Neutrophil (primary cell): ENCODE results near the gene SP5.

Experiments
- H3K27ac ChIP-seq: fragments of 200-600 bp; sonication (generic); 2 replicates; pipeline ENCODE4 v1.5.1; 2016; ENCODE audit warnings: mild to moderate bottlenecking, moderate library complexity
- H3K27me3 ChIP-seq: fragments of 200-600 bp; sonication (generic); 2 replicates; pipeline ENCODE4 v1.6.0; 2016; ENCODE audit warnings: mild to moderate bottlenecking
- H3K36me3 ChIP-seq: fragments of 200-600 bp; sonication (generic); 2 replicates; pipeline ENCODE4 v1.5.1; 2017
- H3K4me1 ChIP-seq, 2 experiments: fragments of 200-600 bp in 1 of 2; sonication (generic) in 1 of 2; 1 replicate in 1 of 2; 2 replicates in 1 of 2; pipeline versions ENCODE4 v1.5.1 to v1.6.1; 2013 to 2016; ENCODE audit warnings: low read depth in 1 of 2, low read length in 1 of 2, mild to moderate bottlenecking in 1 of 2, moderate library complexity in 1 of 2; ENCODE audit not compliant: control insufficient read depth in 1 of 2, insufficient read depth in 1 of 2
- H3K4me3 ChIP-seq, 2 experiments: fragments of 200-600 bp in 1 of 2; sonication (generic) in 1 of 2; 1 replicate in 1 of 2; 2 replicates in 1 of 2; pipeline ENCODE4 v1.5.1; 2013 to 2016; ENCODE audit warnings: low read depth in 1 of 2, low read length in 1 of 2, mild to moderate bottlenecking in 1 of 2, moderate library complexity in 1 of 2
- H3K9me3 ChIP-seq: fragments of 200-600 bp; sonication (generic); 2 replicates; pipeline ENCODE4 v1.5.1; 2016
- TF ChIP-seq, protein P1 (sequence below): fragments of 200-600 bp; sonication (generic); IDR thresholded peaks from 2 replicates; pipeline ENCODE4 v1.5.1; 2016; ENCODE audit warnings: antibody characterized with exemption

The SP5 gene

GRCh38 chr2:170711774-170712652 lies 3.1 kb upstream of the SP5 start:
- Histone ChIP-seq H3K4me3 (no peak overlapping the region), H3K9me3 (no peaks in the 10 kb centered on the region), H3K4me1 (peaks cover 35 to 40% of the 10 kb centered on the region in 2 experiments), H3K27me3 (peaks cover 100% of the 10 kb centered on the region), H3K36me3 (no peaks in the 10 kb centered on the region), H3K27ac (no peak overlapping the region)
- TF ChIP-seq, protein P1, sequence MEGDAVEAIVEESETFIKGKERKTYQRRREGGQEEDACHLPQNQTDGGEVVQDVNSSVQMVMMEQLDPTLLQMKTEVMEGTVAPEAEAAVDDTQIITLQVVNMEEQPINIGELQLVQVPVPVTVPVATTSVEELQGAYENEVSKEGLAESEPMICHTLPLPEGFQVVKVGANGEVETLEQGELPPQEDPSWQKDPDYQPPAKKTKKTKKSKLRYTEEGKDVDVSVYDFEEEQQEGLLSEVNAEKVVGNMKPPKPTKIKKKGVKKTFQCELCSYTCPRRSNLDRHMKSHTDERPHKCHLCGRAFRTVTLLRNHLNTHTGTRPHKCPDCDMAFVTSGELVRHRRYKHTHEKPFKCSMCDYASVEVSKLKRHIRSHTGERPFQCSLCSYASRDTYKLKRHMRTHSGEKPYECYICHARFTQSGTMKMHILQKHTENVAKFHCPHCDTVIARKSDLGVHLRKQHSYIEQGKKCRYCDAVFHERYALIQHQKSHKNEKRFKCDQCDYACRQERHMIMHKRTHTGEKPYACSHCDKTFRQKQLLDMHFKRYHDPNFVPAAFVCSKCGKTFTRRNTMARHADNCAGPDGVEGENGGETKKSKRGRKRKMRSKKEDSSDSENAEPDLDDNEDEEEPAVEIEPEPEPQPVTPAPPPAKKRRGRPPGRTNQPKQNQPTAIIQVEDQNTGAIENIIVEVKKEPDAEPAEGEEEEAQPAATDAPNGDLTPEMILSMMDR: no peak

DNA sequence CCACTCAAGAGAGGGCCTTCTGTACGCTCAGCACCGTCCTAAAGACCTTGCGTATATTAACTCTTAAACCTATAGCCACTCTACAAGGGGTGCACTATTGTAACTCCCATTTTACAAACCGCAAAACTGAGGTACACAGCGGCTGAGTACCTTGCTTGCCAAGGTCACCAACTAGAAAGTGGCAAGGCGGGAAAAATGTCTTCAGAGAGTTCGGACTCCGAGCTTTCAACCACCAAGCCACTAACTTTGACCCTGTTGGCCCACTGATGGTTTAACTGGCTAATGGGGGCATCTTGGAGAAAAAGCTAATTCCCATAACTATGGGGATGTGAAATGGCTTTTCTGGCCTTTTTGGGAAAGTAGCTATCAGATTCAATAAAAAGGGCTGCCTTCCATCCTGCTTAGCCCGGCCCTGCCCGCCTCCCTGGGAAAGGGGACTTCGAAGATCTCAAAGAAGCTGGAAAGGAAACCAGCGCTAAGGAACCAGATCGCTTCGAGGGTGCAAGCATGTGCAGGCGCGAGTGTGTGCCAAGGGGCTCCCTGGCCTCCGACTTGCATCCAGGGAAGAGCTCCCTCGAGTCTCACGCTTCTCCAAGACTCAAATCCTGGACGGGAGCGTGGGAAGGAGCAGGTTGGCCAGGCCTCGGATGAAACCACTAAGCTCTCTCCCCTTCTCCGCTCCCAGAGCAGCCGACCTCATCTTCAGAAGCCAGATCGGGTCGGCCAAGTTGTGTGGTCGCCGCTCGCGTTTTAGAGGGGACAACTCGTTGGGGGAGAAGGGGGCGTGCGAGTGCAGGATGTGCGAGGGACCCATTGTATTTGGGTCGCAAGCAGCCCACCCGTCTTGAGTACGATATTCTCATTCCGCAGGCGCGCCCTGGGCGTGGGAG lies 2.2 kb upstream of the SP5 start:
- TF ChIP-seq, protein P1: no peak
- Histone ChIP-seq H3K9me3 (no peaks in the 10 kb centered on the region), H3K27ac (no peak overlapping the region), H3K4me3 (peak overlapping the region in 1 of 2 experiments; percentile 61), H3K27me3 (peaks cover 100% of the 10 kb centered on the region), H3K4me1 (peaks cover 41 to 46% of the 10 kb centered on the region in 2 experiments), H3K36me3 (no peaks in the 10 kb centered on the region)

DNA sequence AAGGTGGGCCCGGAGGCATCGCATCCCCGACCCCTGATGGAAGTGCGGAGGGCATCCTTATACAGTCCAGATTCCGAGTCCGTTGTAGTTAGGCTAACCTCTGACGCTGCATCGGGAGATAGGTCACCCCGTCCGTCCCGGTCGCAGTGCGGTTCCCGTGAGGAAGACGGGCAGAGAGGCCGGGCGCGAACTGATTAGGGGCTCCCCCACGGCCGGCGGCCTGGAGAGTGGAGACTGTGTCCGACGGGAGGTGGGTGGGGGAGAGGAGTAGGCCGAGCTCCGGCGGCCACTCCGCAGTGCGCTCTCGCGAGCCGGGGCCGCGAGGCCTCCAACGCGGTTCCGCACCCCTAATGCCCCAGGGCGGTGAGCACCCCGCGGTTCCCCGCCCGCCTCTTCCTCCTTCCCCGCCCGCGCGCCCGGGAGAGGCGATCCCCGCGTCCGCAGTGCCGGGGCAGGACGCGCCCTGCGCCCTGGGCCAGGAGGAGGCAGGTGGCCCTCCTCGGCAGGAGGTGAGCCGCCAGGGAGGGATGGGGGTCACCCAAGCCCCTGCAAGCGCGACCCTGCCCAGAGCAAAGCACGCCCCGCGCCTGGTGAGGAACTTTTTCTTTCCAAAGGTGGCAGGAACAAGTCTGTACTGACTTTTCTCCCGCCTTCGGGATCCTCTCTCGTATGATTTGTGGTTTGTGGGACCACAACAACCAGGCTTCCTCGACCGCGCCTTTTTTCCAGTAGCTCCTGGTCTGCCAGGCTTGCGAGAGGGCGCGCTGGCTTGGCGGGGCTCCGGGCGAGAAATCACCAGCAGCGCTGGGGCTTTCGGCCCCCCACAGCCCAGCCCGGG lies 1.4 kb upstream of the SP5 start:
- Histone ChIP-seq H3K27ac (no peak overlapping the region), H3K4me1 (peaks cover 41 to 46% of the 10 kb centered on the region in 2 experiments)

GRCh38 chr2:170714381-170715061 lies 616 bp upstream of the SP5 start:
- H3K27ac ChIP-seq: no peak overlapping the region
- peaks cover 41 to 46% of the 10 kb centered on the region in 2 experiments for H3K4me1 ChIP-seq
- H3K36me3 ChIP-seq: no peaks in the 10 kb centered on the region
- TF ChIP-seq, protein P1: no peak
- peaks cover 100% of the 10 kb centered on the region for H3K27me3 ChIP-seq
- no peaks in the 10 kb centered on the region for H3K9me3 ChIP-seq
- H3K4me3 ChIP-seq: peak overlapping the region; percentile 57 to 61

More for the DNA sequence above, 1.4 kb upstream of the SP5 start:
- Histone ChIP-seq H3K9me3 (no peaks in the 10 kb centered on the region), H3K4me3 (peak overlapping the region; percentile 57 to 61), H3K27me3 (peaks cover 100% of the 10 kb centered on the region), H3K36me3 (no peaks in the 10 kb centered on the region)
- TF ChIP-seq, protein P1: no peak
